ENCODE measurements around the gene SLC30A3.
A peak's percentile ranks its signal among the peaks of the same experiment; 100 is the strongest.

The SLC30A3 gene

GRCh38 chr2:27255660-27256059, 7.2 kb downstream of the SLC30A3 start:
- DNase-seq = peak; percentile 6

GRCh38 chr2:27255187-27255586, 7.7 kb downstream of the SLC30A3 start:
- DNase-seq = peak; percentile 20

GRCh38 chr2:27251766-27252165, 11.1 kb downstream of the SLC30A3 start:
- no peak for DNase-seq

- no peak for DNase-seq
Measured at GRCh38 chr2:27250652-27251379, 12.0 kb downstream of the SLC30A3 start.

GRCh38 chr2:27249891-27250651, 12.8 kb downstream of the SLC30A3 start:
- peak; percentile 85 for DNase-seq

DNA sequence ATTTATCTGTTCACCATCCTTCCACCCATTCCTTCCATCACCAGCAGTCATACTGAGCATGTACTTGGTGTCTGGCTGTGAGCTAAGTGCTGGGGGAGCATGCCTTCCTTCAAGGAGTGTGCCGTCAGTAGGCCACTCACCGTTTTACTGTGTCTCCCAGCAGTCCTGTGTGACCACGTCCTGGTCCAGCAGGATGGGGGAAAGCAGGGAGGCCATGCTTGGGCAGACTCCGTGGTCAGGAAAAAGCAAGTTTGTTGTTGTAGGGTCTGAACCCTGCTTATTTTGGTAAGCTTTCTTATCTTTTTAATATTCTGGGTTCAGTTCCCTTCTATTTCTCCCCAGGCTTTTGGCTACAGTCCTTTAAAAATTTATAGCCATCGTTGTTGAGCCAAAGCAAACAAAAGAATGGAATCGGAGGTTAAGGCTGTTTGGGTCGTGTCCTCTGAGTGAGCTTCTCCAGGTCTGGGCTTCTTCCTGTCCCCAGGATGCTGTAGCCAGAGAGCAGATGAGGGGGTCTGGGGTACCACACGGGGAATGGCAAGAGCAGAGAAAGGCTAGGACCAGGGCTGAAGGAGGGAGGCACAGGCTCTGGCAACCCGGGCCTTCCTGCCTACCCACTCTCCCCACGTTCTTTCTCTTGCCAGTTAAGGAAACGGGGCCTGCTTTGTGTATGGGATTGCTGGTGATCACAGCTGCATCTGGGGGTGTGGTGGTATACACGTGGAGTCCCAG, 13.5 kb downstream of the SLC30A3 start:
- no peak for DNase-seq

DNA sequence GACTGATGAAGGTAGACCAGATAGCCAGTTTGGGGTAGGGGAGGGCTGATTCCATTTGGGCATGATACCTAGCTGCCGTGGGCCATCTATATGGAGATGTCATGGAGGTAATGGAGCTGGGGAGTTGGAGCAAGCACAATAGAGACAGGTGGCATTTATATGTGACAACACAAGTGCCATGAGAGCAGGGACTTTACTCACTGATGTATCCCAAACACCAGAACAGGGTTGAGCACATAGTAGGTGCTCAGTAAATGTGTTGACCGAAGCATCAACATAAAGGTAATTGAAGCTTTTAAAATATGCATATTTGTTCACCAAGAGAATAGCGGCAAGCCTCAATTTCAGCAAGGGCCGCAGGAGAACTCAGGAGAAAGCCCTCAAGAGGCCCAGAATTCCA, 15.0 kb downstream of the SLC30A3 start:
- DNase-seq = no peak

DNA sequence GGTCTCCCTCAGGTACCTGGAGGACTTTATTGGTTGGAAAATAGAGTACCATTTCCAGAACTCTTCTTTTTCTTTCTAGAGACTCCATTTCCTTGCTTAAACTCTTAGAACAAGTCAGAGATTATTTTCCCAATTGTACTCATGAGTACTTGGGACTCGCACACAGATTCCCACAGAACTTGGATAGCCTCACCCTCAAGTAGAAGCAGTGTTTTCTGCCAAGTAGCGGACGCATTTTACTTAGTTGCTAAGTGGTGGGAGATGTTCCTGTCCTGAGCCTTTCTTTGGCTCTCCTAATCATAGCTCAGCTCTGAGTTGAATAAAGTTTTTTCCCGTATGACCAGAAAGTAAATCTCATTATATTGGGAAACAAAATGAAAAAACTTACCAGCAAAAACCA, 17.2 kb downstream of the SLC30A3 start:
- no peak for DNase-seq

GRCh38 chr2:27245116-27245515, 17.7 kb downstream of the SLC30A3 start:
- DNase-seq = no peak

- no peak for DNase-seq
Measured at GRCh38 chr2:27243391-27244130, 19.3 kb downstream of the SLC30A3 start.

GRCh38 chr2:27242614-27242951, 20.3 kb downstream of the SLC30A3 start:
- no peak for DNase-seq

GRCh38 chr2:27241761-27242613, 20.9 kb downstream of the SLC30A3 start:
- no peak for DNase-seq

- DNase-seq = no peak
Measured at GRCh38 chr2:27240406-27240805, 22.4 kb downstream of the SLC30A3 start.

DNA sequence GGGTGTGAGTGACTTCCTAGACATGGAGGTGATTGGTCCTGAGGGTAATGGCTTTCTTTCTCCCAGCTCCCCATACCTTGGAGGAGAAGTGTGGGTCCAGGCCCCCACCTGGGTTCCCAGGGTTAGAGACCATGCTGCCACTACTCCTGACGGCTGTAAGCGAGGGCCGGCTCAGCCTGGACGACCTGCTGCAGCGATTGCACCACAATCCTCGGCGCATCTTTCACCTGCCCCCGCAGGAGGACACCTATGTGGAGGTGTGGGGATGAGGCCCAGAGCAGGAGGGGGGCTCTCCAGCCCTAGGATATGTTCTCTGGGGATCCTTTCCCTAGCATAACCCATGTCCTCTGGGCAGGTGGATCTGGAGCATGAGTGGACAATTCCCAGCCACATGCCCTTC, 23.9 kb downstream of the SLC30A3 start:
- no peak for DNase-seq

DNA sequence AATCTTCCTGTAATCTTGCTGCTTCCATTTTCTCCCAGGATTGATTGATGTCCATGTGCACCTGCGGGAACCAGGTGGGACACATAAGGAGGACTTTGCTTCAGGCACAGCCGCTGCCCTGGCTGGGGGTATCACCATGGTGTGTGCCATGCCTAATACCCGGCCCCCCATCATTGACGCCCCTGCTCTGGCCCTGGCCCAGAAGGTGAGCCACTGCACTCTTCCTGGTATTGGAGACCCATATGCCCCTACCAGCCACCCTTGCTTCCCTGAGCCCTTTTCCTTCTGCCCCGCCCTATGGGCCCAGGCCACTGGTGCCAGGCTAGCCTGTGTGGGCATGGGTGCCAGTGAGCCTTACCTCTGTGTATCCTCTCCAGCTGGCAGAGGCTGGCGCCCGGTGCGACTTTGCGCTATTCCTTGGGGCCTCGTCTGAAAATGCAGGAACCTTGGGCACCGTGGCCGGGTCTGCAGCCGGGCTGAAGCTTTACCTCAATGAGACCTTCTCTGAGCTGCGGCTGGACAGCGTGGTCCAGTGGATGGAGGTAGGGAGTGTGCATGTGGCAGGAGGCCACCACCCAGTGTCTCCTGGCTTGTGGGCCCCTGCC, 25.4 kb downstream of the SLC30A3 start:
- DNase-seq = no peak

- no peak for DNase-seq
Measured at GRCh38 chr2:27236626-27237025, 26.2 kb downstream of the SLC30A3 start.

GRCh38 chr2:27236136-27236535, 26.7 kb downstream of the SLC30A3 start:
- no peak for DNase-seq

GRCh38 chr2:27233341-27233740, 29.5 kb downstream of the SLC30A3 start:
- no peak for DNase-seq

DNA sequence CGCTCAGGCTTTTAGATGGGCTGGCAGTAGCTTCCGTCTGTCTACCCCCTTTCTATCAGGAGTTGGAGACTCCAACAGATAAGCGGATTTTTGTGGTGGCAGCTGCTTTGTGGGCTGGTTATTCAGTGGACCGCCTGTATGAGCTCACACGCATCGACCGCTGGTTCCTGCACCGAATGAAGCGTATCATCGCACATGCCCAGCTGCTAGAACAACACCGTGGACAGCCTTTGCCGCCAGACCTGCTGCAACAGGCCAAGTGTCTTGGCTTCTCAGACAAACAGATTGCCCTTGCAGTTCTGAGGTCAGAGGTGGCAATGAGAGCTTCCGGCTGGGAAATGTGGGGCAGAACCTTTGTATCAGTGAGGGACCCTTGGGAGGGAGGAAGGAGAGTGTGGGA, 30.9 kb downstream of the SLC30A3 start:
- DNase-seq = no peak

GRCh38 chr2:27227501-27227900, 35.3 kb downstream of the SLC30A3 start:
- no peak for DNase-seq

GRCh38 chr2:27225526-27225925, 37.3 kb downstream of the SLC30A3 start:
- no peak for DNase-seq

DNA sequence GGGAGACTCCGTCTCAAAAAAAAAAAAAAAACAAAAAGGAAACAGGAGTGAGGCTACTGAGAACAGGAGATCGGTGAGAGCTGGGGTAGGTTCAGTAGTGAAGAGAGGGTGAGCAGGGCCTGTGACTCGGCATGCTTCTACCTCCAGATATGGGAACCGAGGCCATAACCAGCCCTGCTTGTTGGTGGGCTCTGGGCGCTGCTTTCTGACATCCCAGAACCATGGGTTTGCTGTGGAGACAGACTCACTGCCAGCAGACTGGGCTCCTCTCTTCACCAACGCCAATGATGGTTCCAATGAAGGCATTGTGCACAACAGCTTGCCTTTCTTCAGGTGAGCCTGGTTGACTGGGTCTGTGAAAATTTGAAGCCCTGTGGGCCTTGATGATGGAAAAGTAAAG, 39.4 kb downstream of the SLC30A3 start:
- no peak for DNase-seq
